Measurements from ENCODE around the gene ALLC.

The ALLC gene

DNA sequence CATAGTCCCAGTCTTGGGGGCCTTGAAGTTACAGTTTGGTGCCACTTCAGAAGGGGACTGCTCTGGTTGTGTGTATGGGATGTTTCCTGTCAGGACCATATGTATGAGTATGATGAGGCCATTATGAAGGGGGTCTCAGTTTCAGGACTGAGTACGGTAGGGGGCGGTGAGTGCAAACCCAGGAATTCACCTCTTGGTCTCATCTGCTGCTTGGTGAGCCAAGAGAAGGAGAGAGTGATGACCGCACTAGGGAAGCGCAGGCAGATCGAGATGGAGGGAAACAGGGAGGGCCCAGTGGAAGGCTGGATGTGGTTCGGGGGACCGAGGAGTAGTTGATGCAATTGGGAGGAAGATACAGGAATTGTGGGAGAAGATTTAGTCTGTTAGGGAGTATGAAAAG lies 73.8 kb downstream of the ALLC start:
- Mint-ChIP-seq H3K4me1 (no peaks in the 10 kb centered on the region), H3K4me3 (no peak overlapping the region), H3K27me3 (peaks cover 10 to 21% of the 10 kb centered on the region in 2 donors), H3K9me3 (no peaks in the 10 kb centered on the region), H3K36me3 (no peaks in the 10 kb centered on the region), H3K27ac (no peak overlapping the region)
- DNase-seq (no peak), ATAC-seq (replicated peaks) (peak in 1 of 2 donors; percentile 14)

DNA sequence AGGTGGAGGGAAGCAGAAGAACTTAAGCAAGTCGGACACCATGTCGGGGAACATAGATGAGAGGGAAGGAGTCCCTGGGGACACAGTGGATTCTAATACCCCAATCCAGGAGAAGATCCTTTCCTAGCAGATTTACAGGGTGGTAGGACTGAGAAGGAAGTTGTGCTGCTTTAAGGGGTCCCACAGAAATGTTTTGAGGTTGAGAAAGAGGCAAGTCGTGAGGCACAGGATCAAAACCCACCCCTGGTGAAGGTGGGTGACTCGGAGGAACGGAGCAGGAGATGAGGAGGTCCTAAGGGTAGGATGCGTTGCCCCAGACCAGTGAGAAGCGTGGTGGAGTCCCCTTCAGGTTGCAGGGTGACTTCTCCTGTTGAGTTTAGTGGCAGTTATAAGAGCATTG lies 78.1 kb downstream of the ALLC start:
- Mint-ChIP-seq H3K27ac (no peak overlapping the region), H3K9me3 (no peaks in the 10 kb centered on the region), H3K36me3 (no peaks in the 10 kb centered on the region), H3K4me1 (no peaks in the 10 kb centered on the region), H3K27me3 (peaks cover 5 to 13% of the 10 kb centered on the region in 2 donors), H3K4me3 (no peak overlapping the region)
- DNase-seq (no peak), ATAC-seq (replicated peaks) (no peak)

DNA sequence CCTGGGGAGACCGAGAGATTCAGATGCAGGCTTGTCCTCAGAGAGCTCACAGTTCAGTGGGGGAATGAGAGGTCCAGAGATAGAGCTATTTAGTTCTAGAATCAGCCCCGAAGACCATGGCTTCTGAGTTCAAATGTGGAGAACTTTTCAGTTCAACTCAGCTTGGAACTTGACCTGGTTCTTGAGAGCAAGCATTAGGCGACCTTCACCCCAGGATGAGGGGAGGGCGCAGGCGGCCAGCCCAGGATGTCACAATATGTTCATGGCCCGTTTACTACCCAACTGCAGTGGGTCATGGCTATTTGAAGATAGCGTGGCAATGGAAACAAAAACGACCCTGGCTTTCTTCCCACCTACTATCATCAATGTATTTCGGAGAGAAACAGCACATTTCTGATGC lies 79.1 kb downstream of the ALLC start:
- DNase-seq = no peak
- no peak overlapping the region for H3K27ac Mint-ChIP-seq
- H3K27me3 Mint-ChIP-seq = peaks cover 5 to 7% of the 10 kb centered on the region in 2 donors
- no peaks in the 10 kb centered on the region for H3K9me3 Mint-ChIP-seq
- ATAC-seq (replicated peaks) = no peak
- H3K4me3 Mint-ChIP-seq = no peak overlapping the region
- no peaks in the 10 kb centered on the region for H3K36me3 Mint-ChIP-seq
- H3K4me1 Mint-ChIP-seq = no peaks in the 10 kb centered on the region

DNA sequence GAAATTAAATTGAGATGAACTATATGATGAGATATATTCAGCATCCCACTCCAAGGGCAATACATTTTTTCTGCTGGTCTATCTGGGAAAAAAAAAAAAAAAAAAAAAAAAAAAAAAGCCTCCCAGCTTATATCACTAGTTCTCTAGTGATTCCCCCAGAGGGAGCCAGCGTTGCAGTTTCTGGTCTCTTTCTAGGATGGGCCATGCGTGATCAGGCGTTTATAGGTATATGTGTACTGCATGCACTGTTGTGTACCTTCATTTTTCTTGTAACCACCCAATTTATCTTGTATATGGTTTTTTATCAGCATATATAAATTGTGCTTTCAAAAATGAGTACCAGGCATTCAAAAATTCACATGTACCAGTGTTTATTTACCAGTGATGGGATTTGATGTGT lies 80.5 kb downstream of the ALLC start:
- H3K27me3 Mint-ChIP-seq = peaks cover 5 to 7% of the 10 kb centered on the region in 2 donors
- DNase-seq = no peak
- peak in 1 of 2 donors; percentile 58 for ATAC-seq (replicated peaks)
- H3K4me3 Mint-ChIP-seq = no peak overlapping the region
- no peaks in the 10 kb centered on the region for H3K4me1 Mint-ChIP-seq
- H3K27ac Mint-ChIP-seq = no peak overlapping the region
- no peaks in the 10 kb centered on the region for H3K9me3 Mint-ChIP-seq
- no peaks in the 10 kb centered on the region for H3K36me3 Mint-ChIP-seq

DNA sequence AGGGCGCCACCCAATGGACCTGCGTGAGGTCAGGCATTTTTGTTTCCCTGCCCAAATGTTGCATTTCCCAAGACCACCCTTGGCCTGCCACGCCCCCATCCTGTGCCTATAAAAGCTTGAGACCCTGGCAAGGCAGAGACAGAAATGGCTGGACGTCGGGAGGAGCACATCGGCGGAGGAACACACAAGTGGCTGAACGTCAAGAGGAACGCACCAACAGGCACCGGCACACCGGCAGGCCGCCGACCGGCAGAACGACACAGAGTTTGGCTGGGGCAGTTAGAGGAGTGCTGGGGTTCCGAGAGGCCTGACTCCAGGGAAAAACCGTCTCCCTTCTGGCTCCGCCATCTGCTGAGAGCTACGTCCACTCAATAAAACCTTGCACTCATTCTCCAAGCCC lies 81.3 kb downstream of the ALLC start:
- Mint-ChIP-seq H3K4me3 (no peak overlapping the region), H3K36me3 (no peaks in the 10 kb centered on the region), H3K4me1 (no peaks in the 10 kb centered on the region), H3K27ac (no peak overlapping the region), H3K27me3 (peaks cover 7 to 10% of the 10 kb centered on the region in 2 donors), H3K9me3 (no peaks in the 10 kb centered on the region)
- no peak for ATAC-seq (replicated peaks)
- DNase-seq = no peak

DNA sequence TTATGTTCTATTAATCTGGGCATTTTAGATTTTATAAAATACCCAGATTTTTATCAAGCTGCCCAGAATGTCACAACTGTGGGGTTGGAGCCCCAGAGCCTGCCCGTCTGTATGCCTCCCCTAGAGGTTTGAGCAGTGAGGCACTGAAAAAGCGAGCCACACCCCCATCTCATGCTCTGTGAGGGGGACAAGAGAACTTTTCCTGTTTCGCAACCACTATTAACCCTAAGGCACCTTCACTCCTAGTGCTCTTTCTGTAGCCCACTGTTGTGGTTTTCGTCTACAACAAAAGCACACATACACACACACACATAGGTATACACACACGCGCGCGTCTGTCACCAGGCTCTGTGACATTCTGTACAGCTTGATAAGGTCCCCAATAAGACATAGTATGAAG lies 83.4 kb downstream of the ALLC start:
- Mint-ChIP-seq H3K4me1 (no peaks in the 10 kb centered on the region), H3K27me3 (peaks cover 0 to 7% of the 10 kb centered on the region in 2 donors), H3K27ac (no peak overlapping the region), H3K9me3 (no peaks in the 10 kb centered on the region), H3K4me3 (no peak overlapping the region), H3K36me3 (no peaks in the 10 kb centered on the region)
- no peak for ATAC-seq (replicated peaks)
- no peak for DNase-seq

DNA sequence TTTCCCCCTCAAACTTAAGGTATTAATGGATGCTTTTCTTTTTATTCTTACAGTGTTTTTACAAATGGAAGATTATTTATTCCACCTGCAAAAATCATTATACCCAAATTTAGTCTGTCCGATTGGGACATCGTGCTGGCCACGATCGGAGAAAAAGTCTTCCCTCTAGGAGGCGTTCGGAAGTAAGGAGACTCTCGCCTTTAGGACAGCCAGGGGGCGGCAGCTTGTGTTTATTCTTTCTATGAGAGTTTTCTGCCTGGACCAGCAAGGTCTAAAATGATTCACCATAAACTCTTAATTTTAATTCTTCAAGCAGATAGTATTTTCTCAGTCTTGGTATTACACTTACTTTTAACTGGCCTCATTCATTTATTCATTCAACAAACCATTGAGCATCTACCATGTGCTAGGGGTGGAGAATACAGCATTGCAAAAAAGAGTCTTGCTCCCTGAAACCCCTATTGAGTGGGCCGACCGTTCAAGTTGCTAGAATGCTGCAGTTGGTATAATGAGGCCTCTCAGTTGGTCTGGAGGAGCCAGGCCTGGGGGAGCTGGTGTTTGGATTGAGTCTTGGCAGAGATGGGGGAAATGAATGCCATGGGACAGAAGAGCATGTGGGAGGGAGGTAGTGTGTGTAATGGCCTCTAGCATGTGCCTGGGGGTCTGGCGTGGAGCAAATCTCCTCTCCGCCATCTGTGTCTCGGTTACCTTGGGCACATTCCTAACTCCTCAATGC lies 84.0 kb downstream of the ALLC start:
- H3K9me3 Mint-ChIP-seq = no peaks in the 10 kb centered on the region
- ATAC-seq (replicated peaks) (no peak), DNase-seq (no peak)
- H3K4me3 Mint-ChIP-seq = no peak overlapping the region
- H3K4me1 Mint-ChIP-seq = no peaks in the 10 kb centered on the region
- H3K27me3 Mint-ChIP-seq = peaks cover 0 to 7% of the 10 kb centered on the region in 2 donors
- H3K36me3 Mint-ChIP-seq = no peaks in the 10 kb centered on the region
- no peak overlapping the region for H3K27ac Mint-ChIP-seq

DNA sequence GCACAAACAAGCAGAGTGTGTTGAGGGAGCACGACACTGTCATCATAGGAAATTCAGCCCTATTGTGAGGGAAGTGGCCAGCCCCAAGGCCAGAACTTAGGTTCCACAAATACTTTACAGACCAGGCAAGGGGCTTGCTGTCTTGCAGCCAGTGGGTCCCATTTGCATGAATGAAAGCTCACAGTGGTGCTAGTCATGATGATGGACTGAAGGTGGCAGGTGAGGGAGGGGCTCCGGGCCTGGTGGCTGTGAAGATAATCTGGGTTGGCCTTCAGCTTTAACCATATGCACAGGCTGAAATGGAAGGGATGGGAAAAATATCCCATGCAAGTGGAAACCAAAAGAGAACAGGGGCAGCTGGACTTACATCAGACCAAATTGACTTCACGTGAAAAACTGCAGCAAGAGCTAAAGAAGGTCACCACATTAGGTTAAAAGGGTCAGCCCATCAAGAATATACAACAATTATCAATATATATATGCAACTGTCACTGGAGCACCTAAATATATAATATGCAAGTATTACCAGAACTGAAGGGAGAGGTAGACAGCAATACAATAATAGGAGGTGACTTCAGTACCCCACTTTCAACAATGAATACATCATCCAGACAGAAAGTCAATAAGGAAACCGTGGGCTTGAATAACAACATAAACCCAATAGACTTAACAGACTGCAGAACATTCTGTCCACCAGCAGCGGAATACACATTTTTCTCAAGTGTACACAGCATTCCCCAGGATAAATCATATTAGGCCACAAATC lies 84.9 kb downstream of the ALLC start:
- Mint-ChIP-seq H3K36me3 (no peaks in the 10 kb centered on the region), H3K4me3 (no peak overlapping the region), H3K9me3 (no peaks in the 10 kb centered on the region), H3K4me1 (no peaks in the 10 kb centered on the region), H3K27ac (no peak overlapping the region), H3K27me3 (peaks cover 4 to 11% of the 10 kb centered on the region in 2 donors)
- DNase-seq (no peak), ATAC-seq (replicated peaks) (no peak)

DNA sequence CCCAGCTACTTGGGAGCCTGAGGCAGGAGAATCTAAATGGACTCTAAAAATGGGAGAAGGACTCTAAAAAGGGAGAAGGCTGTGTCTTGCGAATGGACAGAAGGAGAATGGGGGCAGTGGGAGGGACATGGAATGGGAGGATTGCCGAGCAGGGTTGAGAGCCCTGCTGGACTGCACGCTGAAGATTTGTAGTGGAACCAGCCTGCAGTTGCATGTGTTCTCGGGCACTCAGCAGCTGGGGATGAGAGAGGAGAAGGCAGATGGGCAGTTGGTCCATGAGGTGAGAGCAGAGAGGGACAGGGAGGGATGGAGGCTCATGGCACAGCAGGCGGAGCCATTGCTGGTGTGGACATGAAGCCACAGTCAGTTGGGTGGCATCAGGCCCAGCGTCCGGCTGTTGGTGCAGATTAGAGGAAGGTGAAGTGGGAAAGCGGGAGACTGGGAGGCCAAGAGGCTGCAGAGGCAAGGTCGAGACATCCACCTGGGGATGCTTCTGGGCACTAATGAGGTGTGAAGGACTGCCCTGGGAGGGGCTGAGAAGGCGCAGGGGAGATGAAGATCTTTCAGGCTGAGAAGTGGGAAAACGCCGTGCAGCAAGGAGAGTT lies 86.1 kb downstream of the ALLC start:
- H3K27ac Mint-ChIP-seq = no peak overlapping the region
- no peak for ATAC-seq (replicated peaks)
- H3K27me3 Mint-ChIP-seq = peaks cover 6 to 13% of the 10 kb centered on the region in 2 donors
- no peaks in the 10 kb centered on the region for H3K4me1 Mint-ChIP-seq
- no peak for DNase-seq
- no peak overlapping the region for H3K4me3 Mint-ChIP-seq
- H3K36me3 Mint-ChIP-seq = no peaks in the 10 kb centered on the region
- no peaks in the 10 kb centered on the region for H3K9me3 Mint-ChIP-seq

DNA sequence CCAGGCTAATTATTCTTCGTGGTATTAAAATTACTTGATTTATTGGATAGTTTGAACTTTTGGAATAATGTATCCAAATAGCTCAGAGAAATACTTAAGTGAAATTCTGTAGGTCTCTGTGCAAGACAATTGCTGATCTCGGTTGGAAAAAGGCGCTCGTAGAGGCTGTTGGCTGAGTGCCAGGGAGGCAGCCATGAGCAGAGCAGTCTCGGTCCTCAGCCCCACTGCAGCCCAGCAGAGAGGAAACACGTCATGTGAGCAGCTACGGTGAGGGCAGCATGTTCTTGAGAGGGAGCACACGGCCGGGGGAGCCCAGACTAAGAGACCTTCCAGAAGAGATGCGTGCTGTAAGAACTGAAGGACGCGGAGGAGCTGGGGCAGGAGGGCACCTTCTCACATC lies 87.9 kb downstream of the ALLC start:
- no peak for ATAC-seq (replicated peaks)
- H3K4me3 Mint-ChIP-seq = no peak overlapping the region
- H3K4me1 Mint-ChIP-seq = no peaks in the 10 kb centered on the region
- H3K27ac Mint-ChIP-seq = no peak overlapping the region
- peaks cover 6 to 16% of the 10 kb centered on the region in 2 donors for H3K27me3 Mint-ChIP-seq
- no peaks in the 10 kb centered on the region for H3K9me3 Mint-ChIP-seq
- no peaks in the 10 kb centered on the region for H3K36me3 Mint-ChIP-seq
- no peak for DNase-seq

DNA sequence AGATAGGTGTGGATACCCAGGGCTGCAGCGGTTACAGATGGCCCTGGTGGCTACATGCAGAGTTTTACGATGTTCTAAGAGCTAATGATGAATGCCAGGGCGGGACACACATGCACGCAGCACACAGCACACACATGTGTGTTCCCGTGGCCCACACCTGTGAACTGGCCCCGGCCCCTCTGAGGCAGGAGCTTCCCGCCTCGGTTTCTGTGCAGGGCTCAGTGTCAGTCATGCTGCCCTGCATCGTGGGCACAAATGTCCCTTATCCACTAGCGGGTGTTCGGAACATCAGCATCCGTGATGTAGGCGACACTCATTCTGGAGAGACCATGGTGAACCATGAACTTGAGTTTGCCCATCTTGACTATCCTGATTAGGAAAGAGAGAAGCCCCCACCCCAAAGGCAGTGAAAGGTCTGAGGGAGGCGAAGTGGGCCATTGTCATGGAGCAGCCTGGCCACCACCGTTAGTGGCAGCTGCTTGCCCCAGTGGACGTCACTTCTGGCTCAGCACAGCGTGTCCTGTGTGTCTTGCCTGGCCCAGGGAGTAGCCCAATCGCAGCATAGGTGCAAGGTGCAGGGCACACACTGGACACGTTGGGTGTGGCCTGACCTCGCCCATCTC lies 89.1 kb downstream of the ALLC start:
- H3K4me3 Mint-ChIP-seq = no peak overlapping the region
- H3K27me3 Mint-ChIP-seq = peaks cover 6 to 16% of the 10 kb centered on the region in 2 donors
- no peaks in the 10 kb centered on the region for H3K4me1 Mint-ChIP-seq
- no peak for DNase-seq
- H3K36me3 Mint-ChIP-seq = no peaks in the 10 kb centered on the region
- H3K9me3 Mint-ChIP-seq = no peaks in the 10 kb centered on the region
- ATAC-seq (replicated peaks) = no peak
- H3K27ac Mint-ChIP-seq = no peak overlapping the region

DNA sequence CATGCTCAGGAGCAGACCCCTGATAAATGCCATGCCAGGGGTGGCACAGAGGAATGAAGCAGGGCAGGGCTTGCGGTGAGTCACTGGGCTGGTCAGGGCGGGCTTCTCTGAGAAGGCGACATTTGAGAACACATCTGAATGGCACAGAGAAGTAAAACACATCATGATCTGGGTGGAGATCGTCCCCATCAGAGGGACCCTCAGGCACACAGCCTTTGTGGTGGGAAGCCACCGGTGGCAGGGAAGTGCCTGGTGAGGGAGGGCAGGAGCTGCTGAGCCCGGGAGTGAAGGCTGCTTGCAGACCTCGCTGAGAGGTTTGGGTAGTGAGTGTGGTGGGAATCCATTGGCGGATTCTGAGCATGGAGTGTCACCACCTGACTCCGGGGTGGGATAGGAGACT lies 89.8 kb downstream of the ALLC start:
- no peak for ATAC-seq (replicated peaks)
- Mint-ChIP-seq H3K36me3 (no peaks in the 10 kb centered on the region), H3K27ac (no peak overlapping the region), H3K4me3 (no peak overlapping the region), H3K4me1 (no peaks in the 10 kb centered on the region), H3K9me3 (no peaks in the 10 kb centered on the region), H3K27me3 (peaks cover 6 to 16% of the 10 kb centered on the region in 2 donors)
- DNase-seq = no peak

DNA sequence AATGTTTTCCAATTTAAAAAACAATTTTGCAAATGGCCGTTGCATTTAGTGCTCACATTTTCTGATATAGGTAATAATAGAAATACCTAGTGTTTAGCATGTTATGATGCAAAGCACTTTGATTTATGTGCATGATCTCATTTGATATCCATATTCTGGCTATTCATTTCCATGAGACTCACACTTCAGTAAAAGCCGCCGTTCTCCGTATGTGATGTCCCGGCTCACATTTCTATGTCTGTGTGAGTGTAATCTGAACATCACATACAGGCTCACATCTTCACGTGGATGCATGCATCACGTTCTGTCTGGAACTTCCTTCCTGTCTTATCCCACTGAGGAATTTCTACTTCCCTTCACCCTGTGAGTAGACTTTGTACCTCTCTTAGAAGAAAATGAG lies 91.2 kb downstream of the ALLC start:
- Mint-ChIP-seq H3K27ac (no peak overlapping the region), H3K9me3 (no peaks in the 10 kb centered on the region), H3K36me3 (no peaks in the 10 kb centered on the region), H3K4me1 (no peaks in the 10 kb centered on the region), H3K27me3 (peaks cover 6 to 12% of the 10 kb centered on the region in 2 donors), H3K4me3 (no peak overlapping the region)
- ATAC-seq (replicated peaks) (no peak), DNase-seq (no peak)

DNA sequence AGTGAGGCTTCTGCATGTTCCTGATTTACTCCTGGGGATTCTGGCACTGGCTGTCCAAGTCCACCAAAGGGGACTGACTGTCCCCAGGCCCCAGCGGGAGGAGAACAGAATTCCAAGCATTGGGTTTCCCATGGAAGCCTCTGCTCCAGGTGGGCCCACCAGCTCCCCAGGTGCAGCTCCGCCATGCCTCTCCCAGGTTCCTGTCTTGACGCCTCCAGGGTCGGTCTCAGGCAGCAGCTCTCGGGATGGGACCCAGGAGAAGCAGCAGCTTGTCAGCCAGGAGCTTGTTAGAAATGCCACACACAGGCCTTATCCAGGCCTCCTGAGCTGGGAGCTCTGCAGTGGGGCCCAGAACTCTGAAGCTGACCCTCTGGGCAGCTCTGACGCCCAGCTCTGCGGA lies 93.3 kb downstream of the ALLC start:
- Mint-ChIP-seq H3K27ac (no peak overlapping the region), H3K36me3 (no peaks in the 10 kb centered on the region), H3K27me3 (peaks cover 6 to 9% of the 10 kb centered on the region in 2 donors), H3K9me3 (peaks cover 3 to 4% of the 10 kb centered on the region in 2 donors), H3K4me3 (no peak overlapping the region), H3K4me1 (no peaks in the 10 kb centered on the region)
- ATAC-seq (replicated peaks) = no peak
- DNase-seq = no peak

Data from stimulated activated naive B cell treated with anti-CD40 and anti-IgM and Interleukin-4, amounts not matched to agents 10 μg/mL and 1 μg/mL and 100 μg/mL, for 72 hours (primary cell).